Astrocyte of the cerebellum (primary cell): Measurements from ENCODE around the gene PRKACB.

Experiments
- DNase-seq: peaks from one replicate; pipeline ENCODE4 v3.0.0-alpha.2; 2011; ENCODE audit warnings: low read depth
- H3K4me3 ChIP-seq: 2 replicates; pipeline ENCODE4 v1.5.1; 2011; ENCODE audit warnings: mild to moderate bottlenecking, low read depth, low read length, moderate library complexity
- in situ Hi-C: cut with HindIII; loops from 2 replicates; pipeline ENCODE4 v1.10.0; 2017; ENCODE audit warnings: low sequenced_read_pairs
- TF ChIP-seq, protein P1 (sequence below): IDR thresholded peaks from 2 replicates; pipeline ENCODE4 v1.5.1; 2012; ENCODE audit warnings: low read length, low read depth, moderate library complexity, mild to moderate bottlenecking; ENCODE audit errors: missing control alignments

PRKACB gene

GRCh38 chr1:84257617-84258016 is 113.5 kb downstream of the PRKACB start:
- no peak overlapping the region for H3K4me3 ChIP-seq
- in situ Hi-C loops: no loop called here
- DNase-seq: no peak
- TF ChIP-seq, protein P1, sequence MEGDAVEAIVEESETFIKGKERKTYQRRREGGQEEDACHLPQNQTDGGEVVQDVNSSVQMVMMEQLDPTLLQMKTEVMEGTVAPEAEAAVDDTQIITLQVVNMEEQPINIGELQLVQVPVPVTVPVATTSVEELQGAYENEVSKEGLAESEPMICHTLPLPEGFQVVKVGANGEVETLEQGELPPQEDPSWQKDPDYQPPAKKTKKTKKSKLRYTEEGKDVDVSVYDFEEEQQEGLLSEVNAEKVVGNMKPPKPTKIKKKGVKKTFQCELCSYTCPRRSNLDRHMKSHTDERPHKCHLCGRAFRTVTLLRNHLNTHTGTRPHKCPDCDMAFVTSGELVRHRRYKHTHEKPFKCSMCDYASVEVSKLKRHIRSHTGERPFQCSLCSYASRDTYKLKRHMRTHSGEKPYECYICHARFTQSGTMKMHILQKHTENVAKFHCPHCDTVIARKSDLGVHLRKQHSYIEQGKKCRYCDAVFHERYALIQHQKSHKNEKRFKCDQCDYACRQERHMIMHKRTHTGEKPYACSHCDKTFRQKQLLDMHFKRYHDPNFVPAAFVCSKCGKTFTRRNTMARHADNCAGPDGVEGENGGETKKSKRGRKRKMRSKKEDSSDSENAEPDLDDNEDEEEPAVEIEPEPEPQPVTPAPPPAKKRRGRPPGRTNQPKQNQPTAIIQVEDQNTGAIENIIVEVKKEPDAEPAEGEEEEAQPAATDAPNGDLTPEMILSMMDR: no peak

DNA sequence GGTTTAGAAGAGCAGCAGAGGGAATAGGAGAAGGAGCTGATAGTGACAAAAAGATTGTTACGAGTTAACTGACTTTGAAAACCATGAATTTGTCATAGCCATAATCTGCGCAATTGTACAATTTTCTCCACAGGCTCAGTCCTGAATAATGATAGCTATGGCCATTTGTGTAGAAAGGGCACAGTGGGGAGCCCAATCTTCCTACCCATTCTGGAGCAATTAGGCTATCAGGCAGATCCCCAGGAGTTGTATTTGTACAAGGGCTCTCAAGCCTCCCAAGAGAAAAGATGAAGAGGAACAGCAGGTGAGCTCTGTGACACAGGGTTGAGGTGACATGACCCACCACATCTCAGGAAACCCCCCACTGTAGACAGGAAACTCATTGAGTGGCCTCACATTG is 115.3 kb downstream of the PRKACB start:
- in situ Hi-C loops: no loop called here
- TF ChIP-seq, protein P1: no peak
- H3K4me3 ChIP-seq: no peak overlapping the region
- no peak for DNase-seq

- no peak for DNase-seq
- no peak overlapping the region for H3K4me3 ChIP-seq
- TF ChIP-seq, protein P1: no peak
- in situ Hi-C loops: no loop called here
Observed at GRCh38 chr1:84259989-84260388, 115.9 kb downstream of the PRKACB start.

DNA sequence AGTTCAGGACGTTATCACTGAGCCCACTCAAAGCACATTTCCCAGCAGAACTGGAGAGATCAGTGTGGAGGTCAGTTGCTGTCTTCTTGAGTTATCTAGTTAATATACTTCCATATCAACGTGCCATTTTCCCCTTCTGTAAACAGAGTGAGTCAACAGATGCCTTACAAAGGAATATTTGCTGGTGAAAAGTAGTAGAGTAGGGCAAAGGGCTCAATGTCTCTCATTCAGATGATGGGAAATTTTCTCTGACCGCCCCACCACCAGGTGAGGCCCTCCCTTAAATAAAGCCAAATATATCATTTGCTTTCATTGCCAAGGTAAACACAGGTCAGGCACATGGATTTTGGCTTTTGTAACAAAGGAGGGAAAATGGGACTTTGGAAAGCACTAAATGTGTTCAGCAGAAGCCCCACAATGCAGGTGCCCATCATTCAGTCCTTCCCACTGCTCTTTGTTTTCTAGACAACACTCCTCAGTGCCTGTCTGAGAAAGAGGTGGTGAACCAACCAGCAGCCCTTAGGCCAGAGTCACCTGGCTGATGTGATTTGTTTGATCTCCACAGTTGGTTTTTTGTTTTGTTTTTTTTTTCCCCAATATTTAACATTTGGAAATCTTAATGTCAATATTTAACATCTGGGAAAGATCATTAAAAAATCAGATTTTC is 116.9 kb downstream of the PRKACB start:
- TF ChIP-seq, protein P1: no peak
- H3K4me3 ChIP-seq: no peak overlapping the region
- no peak for DNase-seq
- in situ Hi-C loops: no loop called here

DNA sequence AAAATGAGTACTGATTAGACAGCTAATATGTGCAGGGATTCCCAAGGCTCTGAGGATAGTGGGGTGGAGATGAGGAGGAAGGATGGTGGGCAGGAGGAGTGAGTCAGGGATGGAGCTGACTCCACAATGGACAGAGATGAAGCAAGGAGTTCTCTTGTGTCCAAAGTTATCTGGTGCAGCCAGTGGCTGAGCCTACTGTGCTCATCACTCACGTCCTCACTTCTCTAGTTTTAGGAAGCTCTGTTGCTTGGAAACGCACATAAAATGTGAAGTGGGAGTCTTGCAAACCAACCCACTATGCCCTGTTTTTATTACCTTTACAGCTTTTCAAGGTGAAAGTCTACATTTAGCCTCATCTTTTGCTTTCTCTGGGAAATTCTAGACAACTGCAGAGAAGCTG is 120.9 kb downstream of the PRKACB start:
- DNase-seq: no peak
- in situ Hi-C loops: no loop called here
- no peak overlapping the region for H3K4me3 ChIP-seq
- TF ChIP-seq, protein P1: no peak

DNA sequence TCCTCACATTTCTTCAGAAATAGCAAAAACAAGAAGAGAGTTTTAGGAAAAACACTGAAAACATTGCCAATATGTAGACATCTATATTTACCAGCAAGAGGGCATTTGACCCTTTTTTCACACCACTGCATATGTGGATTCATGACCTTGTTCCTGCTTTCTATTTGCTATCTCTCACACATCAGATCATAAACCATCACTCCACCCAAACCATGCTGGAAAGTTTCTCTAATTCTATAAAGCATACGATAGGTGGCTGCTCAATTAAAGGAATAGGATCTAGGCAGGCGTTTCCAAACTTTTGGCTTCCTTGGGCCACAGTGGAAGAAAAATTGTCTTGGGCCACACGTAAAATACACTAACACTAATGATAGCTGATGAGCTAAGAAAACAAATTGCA is 121.8 kb downstream of the PRKACB start:
- no peak overlapping the region for H3K4me3 ChIP-seq
- in situ Hi-C loops: no loop called here
- no peak for DNase-seq
- TF ChIP-seq, protein P1: no peak
